Measurements from ENCODE around the gene ZCRB1.

ZCRB1 gene

GRCh38 chr12:42278128-42278510 lies 47.8 kb downstream of the ZCRB1 start:
- Histone ChIP-seq H3K27ac (ENCODE audit: low read depth, low read length, severe bottlenecking) (no peak overlapping the region), H3K9me3 (ENCODE audit: control insufficient read depth, low read length) (no peaks in the 10 kb centered on the region), H3K4me3 (ENCODE audit: extremely low read depth, insufficient read depth, low read length, poor library complexity, severe bottlenecking) (no peak overlapping the region), H3K4me1 (ENCODE audit: control insufficient read depth, insufficient read depth, low read length, poor library complexity, severe bottlenecking) (no peaks in the 10 kb centered on the region), H3K36me3 (ENCODE audit: control insufficient read depth, insufficient read depth, low read length) (no peaks in the 10 kb centered on the region)

GRCh38 chr12:42277396-42278127 lies 48.3 kb downstream of the ZCRB1 start:
- Histone ChIP-seq H3K4me3 (ENCODE audit: extremely low read depth, insufficient read depth, low read length, poor library complexity, severe bottlenecking) (no peak overlapping the region), H3K9me3 (ENCODE audit: control insufficient read depth, low read length) (no peaks in the 10 kb centered on the region), H3K27ac (ENCODE audit: low read depth, low read length, severe bottlenecking) (no peak overlapping the region), H3K36me3 (ENCODE audit: control insufficient read depth, insufficient read depth, low read length) (no peaks in the 10 kb centered on the region), H3K4me1 (ENCODE audit: control insufficient read depth, insufficient read depth, low read length, poor library complexity, severe bottlenecking) (no peaks in the 10 kb centered on the region)
- WGBS, 2 experiments (ENCODE audit: insufficient coverage in 2 of 2) = 87 to 97% methylated on average over 3 to 4 of the region's 6 CpGs

GRCh38 chr12:42275499-42275898 lies 50.4 kb downstream of the ZCRB1 start:
- Histone ChIP-seq H3K36me3 (ENCODE audit: control insufficient read depth, insufficient read depth, low read length) (no peaks in the 10 kb centered on the region), H3K4me1 (ENCODE audit: control insufficient read depth, insufficient read depth, low read length, poor library complexity, severe bottlenecking) (no peaks in the 10 kb centered on the region), H3K4me3 (ENCODE audit: extremely low read depth, insufficient read depth, low read length, poor library complexity, severe bottlenecking) (no peak overlapping the region), H3K9me3 (ENCODE audit: control insufficient read depth, low read length) (no peaks in the 10 kb centered on the region), H3K27ac (ENCODE audit: low read depth, low read length, severe bottlenecking) (no peak overlapping the region)
- 86% methylated on average over 2 of the region's 4 CpGs; no CpG with 5 or more reads in 1 of the 2 experiments for WGBS, 2 experiments (ENCODE audit: insufficient coverage in 2 of 2)

GRCh38 chr12:42273706-42274105 lies 52.2 kb downstream of the ZCRB1 start:
- Histone ChIP-seq H3K4me1 (ENCODE audit: control insufficient read depth, insufficient read depth, low read length, poor library complexity, severe bottlenecking) (no peaks in the 10 kb centered on the region), H3K9me3 (ENCODE audit: control insufficient read depth, low read length) (no peaks in the 10 kb centered on the region), H3K27ac (ENCODE audit: low read depth, low read length, severe bottlenecking) (no peak overlapping the region), H3K36me3 (ENCODE audit: control insufficient read depth, insufficient read depth, low read length) (no peaks in the 10 kb centered on the region), H3K4me3 (ENCODE audit: extremely low read depth, insufficient read depth, low read length, poor library complexity, severe bottlenecking) (no peak overlapping the region)
- WGBS, 2 experiments (ENCODE audit: insufficient coverage in 2 of 2) = 90 to 96% methylated on average over 10 to 17 of the region's 21 CpGs

- no peaks in the 10 kb centered on the region for H3K4me1 ChIP-seq (ENCODE audit: control insufficient read depth, insufficient read depth, low read length, poor library complexity, severe bottlenecking)
- no peak overlapping the region for H3K27ac ChIP-seq (ENCODE audit: low read depth, low read length, severe bottlenecking)
- no peaks in the 10 kb centered on the region for H3K36me3 ChIP-seq (ENCODE audit: control insufficient read depth, insufficient read depth, low read length)
- no peak overlapping the region for H3K4me3 ChIP-seq (ENCODE audit: extremely low read depth, insufficient read depth, low read length, poor library complexity, severe bottlenecking)
- WGBS, 2 experiments (ENCODE audit: insufficient coverage in 2 of 2) = 85 to 92% methylated on average over 3 of the region's 4 CpGs
- H3K9me3 ChIP-seq (ENCODE audit: control insufficient read depth, low read length) = no peaks in the 10 kb centered on the region
These were observed 55.3 kb downstream of the ZCRB1 start for GRCh38 chr12:42270596-42270995.

- Histone ChIP-seq H3K27ac (ENCODE audit: low read depth, low read length, severe bottlenecking) (no peak overlapping the region), H3K9me3 (ENCODE audit: control insufficient read depth, low read length) (no peaks in the 10 kb centered on the region), H3K4me1 (ENCODE audit: control insufficient read depth, insufficient read depth, low read length, poor library complexity, severe bottlenecking) (no peaks in the 10 kb centered on the region), H3K36me3 (ENCODE audit: control insufficient read depth, insufficient read depth, low read length) (no peaks in the 10 kb centered on the region), H3K4me3 (ENCODE audit: extremely low read depth, insufficient read depth, low read length, poor library complexity, severe bottlenecking) (no peak overlapping the region)
- 87 to 90% methylated on average over 13 to 14 of the region's 15 CpGs for WGBS, 2 experiments (ENCODE audit: insufficient coverage in 2 of 2)
These were observed 58.3 kb downstream of the ZCRB1 start for GRCh38 chr12:42267413-42268190.

- H3K9me3 ChIP-seq (ENCODE audit: control insufficient read depth, low read length) = no peaks in the 10 kb centered on the region
- no peaks in the 10 kb centered on the region for H3K36me3 ChIP-seq (ENCODE audit: control insufficient read depth, insufficient read depth, low read length)
- no peak overlapping the region for H3K27ac ChIP-seq (ENCODE audit: low read depth, low read length, severe bottlenecking)
- H3K4me3 ChIP-seq (ENCODE audit: extremely low read depth, insufficient read depth, low read length, poor library complexity, severe bottlenecking) = no peak overlapping the region
- no peaks in the 10 kb centered on the region for H3K4me1 ChIP-seq (ENCODE audit: control insufficient read depth, insufficient read depth, low read length, poor library complexity, severe bottlenecking)
- 88 to 90% methylated on average over 14 to 15 of the region's 17 CpGs for WGBS, 2 experiments (ENCODE audit: insufficient coverage in 2 of 2)
These were observed 59.2 kb downstream of the ZCRB1 start for GRCh38 chr12:42266579-42267230.

GRCh38 chr12:42262271-42262670 lies 63.6 kb downstream of the ZCRB1 start:
- Histone ChIP-seq H3K27ac (ENCODE audit: low read depth, low read length, severe bottlenecking) (no peak overlapping the region), H3K4me1 (ENCODE audit: control insufficient read depth, insufficient read depth, low read length, poor library complexity, severe bottlenecking) (no peaks in the 10 kb centered on the region), H3K36me3 (ENCODE audit: control insufficient read depth, insufficient read depth, low read length) (no peaks in the 10 kb centered on the region), H3K4me3 (ENCODE audit: extremely low read depth, insufficient read depth, low read length, poor library complexity, severe bottlenecking) (no peak overlapping the region), H3K9me3 (ENCODE audit: control insufficient read depth, low read length) (no peaks in the 10 kb centered on the region)
- WGBS, 2 experiments (ENCODE audit: insufficient coverage in 2 of 2) = no CpG with 5 or more reads among the region's 2 CpGs

Measured in mesodermal cell (in vitro differentiated cells).